ENCODE results near the gene GDPD5. TPM values are rescaled to one million over a fixed set of nuclear protein-coding genes. Genes with fewer than 3 reads are reported as not detected.

Gene GDPD5
- total and polyA plus RNA-seq, 2 donors (not counting 1 experiment from before 2014, with no cell fraction given) = 59.1 to 102 TPM

GRCh38 chr11:75574698-75575602, 49.2 kb upstream of the GDPD5 start:
- no peaks in the 10 kb centered on the region for H3K79me2 ChIP-seq (ENCODE audit: control insufficient read depth, insufficient read depth, low read length)
- H3K27me3 Mint-ChIP-seq = peaks cover 7% of the 10 kb centered on the region
- H3K27me3 ChIP-seq (replicated peaks in 1 of 4; ENCODE audit: control extremely low read depth in 1 of 4, control insufficient read depth in 3 of 4, insufficient read depth in 4 of 4, low read length in 3 of 4) = no peaks in the 10 kb centered on the region
- H3K27ac ChIP-seq (ENCODE audit: low read length in 2 of 2) = no peak overlapping the region
- H3K4me1 ChIP-seq (ENCODE audit: control insufficient read depth in 2 of 2, insufficient read depth in 2 of 2, low read length in 2 of 2) = peaks cover 17 to 27% of the 10 kb centered on the region in 2 donors
- WGBS (ENCODE audit: insufficient coverage) = 83% methylated on average over 10 of the region's 12 CpGs
- ATAC-seq (ENCODE audit: low read depth) (no peak), DNase-seq (no peak)
- H3K9me3 Mint-ChIP-seq (ENCODE audit: insufficient read depth) = peaks cover 2% of the 10 kb centered on the region
- no peak overlapping the region for H3K4me3 ChIP-seq (ENCODE audit: control extremely low read depth in 1 of 5, extremely low read depth in 1 of 5, insufficient read depth in 1 of 5, low read depth in 2 of 5, low read length in 4 of 5)
- H3K9ac ChIP-seq (ENCODE audit: low read length) = no peak overlapping the region
- H4K20me1 ChIP-seq (ENCODE audit: control insufficient read depth, insufficient read depth, low read length, poor library complexity, severe bottlenecking) = no peaks in the 10 kb centered on the region
- ChIA-PET POLR2A (interaction anchor here (0.6 kb wide), 1 partner anchor 511 kb away, joined by 3 read pairs; no protein-coding TSS in a partner anchor), CTCF (interaction anchor here (0.5 to 1.7 kb wide), 5 partner anchors 15 to 185 kb away, joined by 3 to 4 read pairs (median 3); no protein-coding TSS in a partner anchor)
- H3K36me3 ChIP-seq (replicated peaks in 1 of 2; ENCODE audit: control extremely low read depth in 1 of 2, control insufficient read depth in 1 of 2, extremely low read depth in 1 of 2, insufficient read depth in 2 of 2, low read length in 1 of 2) = peaks cover 0 to 8% of the 10 kb centered on the region in 2 experiments
- H3K27ac Mint-ChIP-seq = no peak overlapping the region
- no peak overlapping the region for H2AFZ ChIP-seq (ENCODE audit: insufficient read depth, low read depth, low read length, poor library complexity, severe bottlenecking)
- intact Hi-C loops (cut with micrococcal nuclease) = no loop called here
- no peak overlapping the region for H3K4me3 Mint-ChIP-seq
- TF ChIP-seq EZH2 (IDR thresholded peaks at IDR 0.05; ENCODE audit: borderline replicate concordance, insufficient read depth, low read depth, low read length, poor library complexity, severe bottlenecking) = no peak
- TF ChIP-seq, protein P1, sequence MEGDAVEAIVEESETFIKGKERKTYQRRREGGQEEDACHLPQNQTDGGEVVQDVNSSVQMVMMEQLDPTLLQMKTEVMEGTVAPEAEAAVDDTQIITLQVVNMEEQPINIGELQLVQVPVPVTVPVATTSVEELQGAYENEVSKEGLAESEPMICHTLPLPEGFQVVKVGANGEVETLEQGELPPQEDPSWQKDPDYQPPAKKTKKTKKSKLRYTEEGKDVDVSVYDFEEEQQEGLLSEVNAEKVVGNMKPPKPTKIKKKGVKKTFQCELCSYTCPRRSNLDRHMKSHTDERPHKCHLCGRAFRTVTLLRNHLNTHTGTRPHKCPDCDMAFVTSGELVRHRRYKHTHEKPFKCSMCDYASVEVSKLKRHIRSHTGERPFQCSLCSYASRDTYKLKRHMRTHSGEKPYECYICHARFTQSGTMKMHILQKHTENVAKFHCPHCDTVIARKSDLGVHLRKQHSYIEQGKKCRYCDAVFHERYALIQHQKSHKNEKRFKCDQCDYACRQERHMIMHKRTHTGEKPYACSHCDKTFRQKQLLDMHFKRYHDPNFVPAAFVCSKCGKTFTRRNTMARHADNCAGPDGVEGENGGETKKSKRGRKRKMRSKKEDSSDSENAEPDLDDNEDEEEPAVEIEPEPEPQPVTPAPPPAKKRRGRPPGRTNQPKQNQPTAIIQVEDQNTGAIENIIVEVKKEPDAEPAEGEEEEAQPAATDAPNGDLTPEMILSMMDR (IDR thresholded peaks at IDR 0.05) = no peak
- no peak overlapping the region for H3K4me2 ChIP-seq (replicated peaks; ENCODE audit: low read depth, low read length, poor library complexity, severe bottlenecking)
- H3K9me3 ChIP-seq (ENCODE audit: control extremely low read depth in 1 of 3, control insufficient read depth in 2 of 3, insufficient read depth in 1 of 3, low read length in 2 of 3) = peaks cover 0 to 14% (median 3%) of the 10 kb centered on the region in 3 donors
- H3K4me1 Mint-ChIP-seq = peaks cover 28% of the 10 kb centered on the region

DNA sequence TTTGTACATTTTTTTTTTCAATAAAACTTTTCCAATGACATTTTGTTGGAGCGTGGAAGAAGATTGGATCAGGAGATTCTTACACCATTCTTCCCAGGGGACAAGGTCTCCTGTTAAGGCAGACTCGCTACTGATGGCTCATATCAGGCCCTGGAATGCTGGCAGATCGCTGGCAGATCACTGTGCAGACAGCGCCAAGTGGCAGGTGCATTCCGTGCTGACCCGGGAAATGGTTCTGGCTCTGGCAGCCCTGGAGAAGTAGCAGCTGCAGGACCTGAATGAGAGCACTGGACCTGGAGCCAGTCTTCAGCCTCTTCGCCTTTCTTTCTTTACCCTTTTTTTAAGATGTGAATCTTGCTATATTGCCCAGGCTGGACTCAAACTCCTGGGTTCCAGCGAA, 47.0 kb upstream of the GDPD5 start:
- Histone ChIP-seq H3K79me2 (ENCODE audit: control insufficient read depth, insufficient read depth, low read length) (no peaks in the 10 kb centered on the region), H3K4me3 (ENCODE audit: control extremely low read depth in 1 of 5, extremely low read depth in 1 of 5, insufficient read depth in 1 of 5, low read depth in 2 of 5, low read length in 4 of 5) (no peak overlapping the region), H3K4me1 (ENCODE audit: control insufficient read depth in 2 of 2, insufficient read depth in 2 of 2, low read length in 2 of 2) (peaks cover 11 to 18% of the 10 kb centered on the region in 2 donors), H4K20me1 (ENCODE audit: control insufficient read depth, insufficient read depth, low read length, poor library complexity, severe bottlenecking) (no peaks in the 10 kb centered on the region), H3K27ac (ENCODE audit: low read length in 2 of 2) (no peak overlapping the region), H3K27me3 (replicated peaks in 1 of 4; ENCODE audit: control extremely low read depth in 1 of 4, control insufficient read depth in 3 of 4, insufficient read depth in 4 of 4, low read length in 3 of 4) (no peaks in the 10 kb centered on the region), H3K36me3 (replicated peaks in 1 of 2; ENCODE audit: control extremely low read depth in 1 of 2, control insufficient read depth in 1 of 2, extremely low read depth in 1 of 2, insufficient read depth in 2 of 2, low read length in 1 of 2) (peaks cover 0 to 12% of the 10 kb centered on the region in 2 experiments), H3K9ac (ENCODE audit: low read length) (no peak overlapping the region), H3K4me2 (replicated peaks; ENCODE audit: low read depth, low read length, poor library complexity, severe bottlenecking) (no peak overlapping the region), H3K9me3 (ENCODE audit: control extremely low read depth in 1 of 3, control insufficient read depth in 2 of 3, insufficient read depth in 1 of 3, low read length in 2 of 3) (peaks cover 0 to 14% (median 3%) of the 10 kb centered on the region in 3 donors), H2AFZ (ENCODE audit: insufficient read depth, low read depth, low read length, poor library complexity, severe bottlenecking) (no peak overlapping the region)
- DNase-seq (no peak), ATAC-seq (ENCODE audit: low read depth) (no peak)
- no peak overlapping the region for H3K27ac Mint-ChIP-seq
- ChIA-PET POLR2A (no interaction called here), CTCF (no interaction called here)
- TF ChIP-seq EZH2 (IDR thresholded peaks at IDR 0.05; ENCODE audit: borderline replicate concordance, insufficient read depth, low read depth, low read length, poor library complexity, severe bottlenecking) = no peak
- TF ChIP-seq, protein P1 (IDR thresholded peaks at IDR 0.05) = no peak
- peaks cover 2% of the 10 kb centered on the region for H3K9me3 Mint-ChIP-seq (ENCODE audit: insufficient read depth)
- no peak overlapping the region for H3K4me3 Mint-ChIP-seq
- WGBS (ENCODE audit: insufficient coverage) = 83% methylated on average over 7 of the region's 8 CpGs
- H3K27me3 Mint-ChIP-seq = peaks cover 7% of the 10 kb centered on the region
- intact Hi-C loops (cut with micrococcal nuclease) = no loop called here
- H3K4me1 Mint-ChIP-seq = peaks cover 19% of the 10 kb centered on the region
